ENCODE measurements around the gene TBC1D22A. TPM values are rescaled to one million over a fixed set of nuclear protein-coding genes. Genes with fewer than 3 reads are reported as not detected.

The TBC1D22A gene
- total RNA-seq, 1 experiment from 2014 or later = 20.9 TPM

DNA sequence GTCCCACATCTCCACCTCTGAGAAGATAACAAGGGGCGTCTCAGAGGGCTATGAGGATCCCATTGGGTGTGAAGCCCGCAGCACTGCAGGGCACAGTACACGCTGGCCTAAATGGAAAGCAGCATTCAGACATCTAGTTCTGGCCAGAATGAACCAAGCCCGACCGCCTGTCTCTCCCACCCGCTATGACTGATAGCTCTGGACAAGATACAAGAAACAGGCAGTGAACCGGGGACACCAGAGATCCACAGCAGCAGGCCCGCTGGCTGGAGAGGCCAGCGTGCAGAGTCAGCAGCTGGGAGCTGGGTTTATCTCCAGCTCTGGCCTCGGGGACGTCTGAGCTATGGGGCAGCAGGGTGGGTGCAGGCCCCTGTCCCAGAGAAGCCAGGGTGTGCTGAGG is 34.0 kb upstream of the TBC1D22A start:
- Histone ChIP-seq H3K36me3 (ENCODE audit: control insufficient read depth in 1 of 2, insufficient read depth in 2 of 2, low read length in 2 of 2) (no peaks in the 10 kb centered on the region), H3K4me1 (ENCODE audit: control insufficient read depth in 1 of 2, insufficient read depth in 2 of 2, low read length in 2 of 2) (peaks cover 14% of the 10 kb centered on the region in 2 experiments), H3K4me2 (ENCODE audit: low read length) (no peak overlapping the region), H3K27me3 (ENCODE audit: insufficient read depth, low read length) (no peaks in the 10 kb centered on the region), H2AFZ (ENCODE audit: low read depth, low read length, poor library complexity, severe bottlenecking) (no peak overlapping the region), H3K79me2 (ENCODE audit: insufficient read depth, low read length) (peaks cover 36% of the 10 kb centered on the region; the same call in 1 of the 2 replicates), H3K9me2 (ENCODE audit: insufficient read depth) (no peaks in the 10 kb centered on the region), H3K4me3 (replicated peaks in 1 of 2; ENCODE audit: low read depth in 1 of 2, low read length in 2 of 2) (no peak overlapping the region), H3K27ac (ENCODE audit: low read depth, low read length) (no peak overlapping the region), H4K20me1 (ENCODE audit: insufficient read depth) (no peaks in the 10 kb centered on the region), H3K9me3 (ENCODE audit: control insufficient read depth in 1 of 2, insufficient read depth in 1 of 2, low read depth in 1 of 2, low read length in 2 of 2) (no peaks in the 10 kb centered on the region), H3K9ac (ENCODE audit: low read length) (no peak overlapping the region)
- no peak for DNase-seq (ENCODE audit: low read depth, low spot score)
- TF ChIP-seq, protein P1, sequence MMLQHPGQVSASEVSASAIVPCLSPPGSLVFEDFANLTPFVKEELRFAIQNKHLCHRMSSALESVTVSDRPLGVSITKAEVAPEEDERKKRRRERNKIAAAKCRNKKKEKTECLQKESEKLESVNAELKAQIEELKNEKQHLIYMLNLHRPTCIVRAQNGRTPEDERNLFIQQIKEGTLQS (IDR thresholded peaks at IDR 0.05) = no peak
- TF ChIP-seq SP1 (IDR thresholded peaks at IDR 0.05; ENCODE audit: low read depth) (no peak), EGR1 (IDR thresholded peaks at IDR 0.05; ENCODE audit: low read depth) (no peak)
- ChIA-PET CTCF (no interaction called here), RAD21 (ENCODE audit: low non-redundant PET in 1 of 2, low total read pairs in 2 of 2, uncharacterized antibody in 2 of 2, unreplicated experiment in 2 of 2) (no interaction called here), POLR2A (no interaction called here)
- ATAC-seq = no peak
- no TSS peak for BruUV-seq (replicated peaks)
- intact Hi-C loops (cut with micrococcal nuclease) = no loop called here

DNA sequence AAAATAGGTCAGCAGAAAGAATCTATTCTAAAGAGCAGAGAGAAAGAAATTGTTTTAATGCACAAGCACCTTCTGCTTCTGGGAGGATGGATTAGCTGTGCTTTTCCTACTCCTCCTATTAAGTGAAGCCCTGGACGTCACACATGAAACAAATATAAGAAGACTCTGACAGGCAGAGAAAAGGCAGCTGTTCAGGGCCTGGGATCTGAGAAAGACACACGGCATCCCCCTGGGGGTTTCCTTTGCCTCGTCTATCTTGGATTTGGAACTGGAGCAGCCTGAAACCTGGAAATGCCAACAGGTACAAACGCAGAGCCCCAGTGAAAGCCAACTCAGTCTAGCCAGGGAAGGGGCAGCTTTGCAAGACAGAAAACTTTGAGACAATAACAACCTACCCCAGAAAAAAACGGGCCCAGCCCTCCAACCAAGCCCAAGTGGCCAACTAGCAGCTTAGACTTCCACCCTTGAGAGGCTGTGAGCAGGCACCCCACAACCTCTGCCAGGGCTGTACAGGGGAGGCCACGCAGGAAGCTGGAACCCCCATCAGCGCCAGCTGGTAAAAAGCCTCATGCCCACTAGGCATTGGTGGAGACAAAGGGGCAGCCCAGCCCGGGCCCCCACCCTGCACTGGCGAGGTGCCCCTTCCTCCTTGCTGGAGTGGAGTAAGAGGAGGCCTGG is 31.7 kb upstream of the TBC1D22A start:
- Histone ChIP-seq H3K9me2 (ENCODE audit: insufficient read depth) (no peaks in the 10 kb centered on the region), H3K79me2 (ENCODE audit: insufficient read depth, low read length) (peaks cover 52% of the 10 kb centered on the region), H4K20me1 (ENCODE audit: insufficient read depth) (no peaks in the 10 kb centered on the region), H3K9me3 (ENCODE audit: control insufficient read depth in 1 of 2, insufficient read depth in 1 of 2, low read depth in 1 of 2, low read length in 2 of 2) (no peaks in the 10 kb centered on the region), H2AFZ (ENCODE audit: low read depth, low read length, poor library complexity, severe bottlenecking) (no peak overlapping the region), H3K27me3 (ENCODE audit: insufficient read depth, low read length) (no peaks in the 10 kb centered on the region), H3K4me1 (ENCODE audit: control insufficient read depth in 1 of 2, insufficient read depth in 2 of 2, low read length in 2 of 2) (peaks cover 14% of the 10 kb centered on the region in 2 experiments), H3K36me3 (ENCODE audit: control insufficient read depth in 1 of 2, insufficient read depth in 2 of 2, low read length in 2 of 2) (no peaks in the 10 kb centered on the region), H3K4me3 (replicated peaks in 1 of 2; ENCODE audit: low read depth in 1 of 2, low read length in 2 of 2) (no peak overlapping the region), H3K9ac (ENCODE audit: low read length) (no peak overlapping the region), H3K4me2 (ENCODE audit: low read length) (no peak overlapping the region), H3K27ac (ENCODE audit: low read depth, low read length) (peak overlapping the region; percentile 11; the same call in 1 of the 2 replicates)
- ChIA-PET RAD21 (ENCODE audit: low non-redundant PET in 1 of 2, low total read pairs in 2 of 2, uncharacterized antibody in 2 of 2, unreplicated experiment in 2 of 2) (no interaction called here), POLR2A (no interaction called here), CTCF (no interaction called here)
- BruUV-seq (replicated peaks) = no TSS peak
- DNase-seq (ENCODE audit: low read depth, low spot score) (no peak), ATAC-seq (no peak)
- intact Hi-C loops (cut with micrococcal nuclease) = no loop called here
- no peak for TF ChIP-seq SP1 (IDR thresholded peaks at IDR 0.05; ENCODE audit: low read depth)
- TF ChIP-seq ZNF274 (IDR thresholded peaks at IDR 0.05; ENCODE audit: low read depth, low read length) = no peak
- TF ChIP-seq CBX3 (IDR thresholded peaks at IDR 0.05; ENCODE audit: low read depth) = no peak
- no peak for TF ChIP-seq POLR2AphosphoS5 (IDR thresholded peaks at IDR 0.05; ENCODE audit: low read depth, low read length)
- TF ChIP-seq MAX (IDR thresholded peaks at IDR 0.05) = no peak
- TF ChIP-seq POLR2A (IDR thresholded peaks at IDR 0.05; ENCODE audit: borderline replicate concordance, extremely low read depth, insufficient read depth, insufficient read length) = no peak
- TF ChIP-seq FOSL1 (IDR thresholded peaks at IDR 0.05; ENCODE audit: low read depth) = no peak
- TF ChIP-seq SIN3A (IDR thresholded peaks at IDR 0.05; ENCODE audit: low read depth) = no peak
- no peak for TF ChIP-seq ELF1 (IDR thresholded peaks at IDR 0.05; ENCODE audit: borderline replicate concordance, low read depth)
- TF ChIP-seq EZH2 (IDR thresholded peaks at IDR 0.05) = no peak
- TF ChIP-seq REST (IDR thresholded peaks at IDR 0.05; ENCODE audit: low read depth) = no peak
- TF ChIP-seq EZH2phosphoT487 (IDR thresholded peaks at IDR 0.05; ENCODE audit: borderline replicate concordance) = no peak
- no peak for TF ChIP-seq EGR1 (IDR thresholded peaks at IDR 0.05; ENCODE audit: low read depth)
- TF ChIP-seq CEBPB (IDR thresholded peaks at IDR 0.05; ENCODE audit: low read depth) = no peak
- no peak for TF ChIP-seq CTCF (IDR thresholded peaks at IDR 0.05 in 2 of 3, conservative IDR thresholded peaks at IDR 0.05 in 1 of 3; ENCODE audit: borderline replicate concordance in 1 of 3, insufficient read depth in 1 of 3, low read depth in 2 of 3, low read length in 2 of 3)
